ENCODE results near the gene NPR2. TPM values are rescaled to one million over a fixed set of nuclear protein-coding genes. Genes with fewer than 3 reads are reported as not detected.

Gene NPR2
- total RNA-seq, 2 experiments from 2014 or later: 7.5 to 7.8 TPM

DNA sequence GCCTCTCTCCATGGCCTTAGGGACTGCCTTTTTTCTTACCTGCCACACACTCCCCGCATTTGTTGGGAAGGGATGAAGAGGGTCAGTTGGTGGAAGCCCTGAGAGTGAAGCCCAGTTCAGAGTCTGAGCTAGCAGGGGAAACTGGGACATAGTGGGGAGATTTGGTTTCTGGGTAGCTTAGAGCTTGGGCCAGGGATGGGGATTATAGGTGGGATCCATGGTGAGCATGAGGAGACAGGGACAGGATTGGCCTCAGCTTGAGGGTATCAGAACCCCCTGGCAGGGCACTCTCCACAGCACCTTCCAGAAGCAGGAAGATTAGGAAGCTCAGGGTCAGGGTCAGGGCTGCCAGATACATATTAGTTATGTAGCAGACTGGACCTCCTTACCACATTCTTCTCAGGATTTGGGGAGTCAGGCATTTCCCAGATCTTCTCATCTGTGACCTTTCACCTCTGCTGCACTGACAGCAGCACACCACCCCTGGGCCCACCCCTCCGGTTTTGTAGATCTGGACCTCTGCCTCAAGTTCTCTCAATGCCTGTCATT lies 61.0 kb downstream of the NPR2 start:
- POLR2A ChIA-PET: no interaction called here
- Mint-ChIP-seq H3K27ac (no peak overlapping the region), H3K36me3 (ENCODE audit: low read depth) (no peaks in the 10 kb centered on the region), H3K4me3 (no peak overlapping the region), H3K4me1 (ENCODE audit: low read depth) (peaks cover 12% of the 10 kb centered on the region), H3K27me3 (no peaks in the 10 kb centered on the region), H3K9me3 (no peaks in the 10 kb centered on the region)
- TF ChIP-seq, protein P1, sequence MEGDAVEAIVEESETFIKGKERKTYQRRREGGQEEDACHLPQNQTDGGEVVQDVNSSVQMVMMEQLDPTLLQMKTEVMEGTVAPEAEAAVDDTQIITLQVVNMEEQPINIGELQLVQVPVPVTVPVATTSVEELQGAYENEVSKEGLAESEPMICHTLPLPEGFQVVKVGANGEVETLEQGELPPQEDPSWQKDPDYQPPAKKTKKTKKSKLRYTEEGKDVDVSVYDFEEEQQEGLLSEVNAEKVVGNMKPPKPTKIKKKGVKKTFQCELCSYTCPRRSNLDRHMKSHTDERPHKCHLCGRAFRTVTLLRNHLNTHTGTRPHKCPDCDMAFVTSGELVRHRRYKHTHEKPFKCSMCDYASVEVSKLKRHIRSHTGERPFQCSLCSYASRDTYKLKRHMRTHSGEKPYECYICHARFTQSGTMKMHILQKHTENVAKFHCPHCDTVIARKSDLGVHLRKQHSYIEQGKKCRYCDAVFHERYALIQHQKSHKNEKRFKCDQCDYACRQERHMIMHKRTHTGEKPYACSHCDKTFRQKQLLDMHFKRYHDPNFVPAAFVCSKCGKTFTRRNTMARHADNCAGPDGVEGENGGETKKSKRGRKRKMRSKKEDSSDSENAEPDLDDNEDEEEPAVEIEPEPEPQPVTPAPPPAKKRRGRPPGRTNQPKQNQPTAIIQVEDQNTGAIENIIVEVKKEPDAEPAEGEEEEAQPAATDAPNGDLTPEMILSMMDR (IDR thresholded peaks at IDR 0.05): no peak
- CTCF ChIA-PET: interaction anchor here (1.0 to 1.4 kb wide), 3 partner anchors 26 to 116 kb away, joined by 3 to 4 read pairs (median 3); no protein-coding TSS in a partner anchor
- intact Hi-C loops (cut with micrococcal nuclease): no loop called here
- ATAC-seq: no peak
- no peak for DNase-seq

DNA sequence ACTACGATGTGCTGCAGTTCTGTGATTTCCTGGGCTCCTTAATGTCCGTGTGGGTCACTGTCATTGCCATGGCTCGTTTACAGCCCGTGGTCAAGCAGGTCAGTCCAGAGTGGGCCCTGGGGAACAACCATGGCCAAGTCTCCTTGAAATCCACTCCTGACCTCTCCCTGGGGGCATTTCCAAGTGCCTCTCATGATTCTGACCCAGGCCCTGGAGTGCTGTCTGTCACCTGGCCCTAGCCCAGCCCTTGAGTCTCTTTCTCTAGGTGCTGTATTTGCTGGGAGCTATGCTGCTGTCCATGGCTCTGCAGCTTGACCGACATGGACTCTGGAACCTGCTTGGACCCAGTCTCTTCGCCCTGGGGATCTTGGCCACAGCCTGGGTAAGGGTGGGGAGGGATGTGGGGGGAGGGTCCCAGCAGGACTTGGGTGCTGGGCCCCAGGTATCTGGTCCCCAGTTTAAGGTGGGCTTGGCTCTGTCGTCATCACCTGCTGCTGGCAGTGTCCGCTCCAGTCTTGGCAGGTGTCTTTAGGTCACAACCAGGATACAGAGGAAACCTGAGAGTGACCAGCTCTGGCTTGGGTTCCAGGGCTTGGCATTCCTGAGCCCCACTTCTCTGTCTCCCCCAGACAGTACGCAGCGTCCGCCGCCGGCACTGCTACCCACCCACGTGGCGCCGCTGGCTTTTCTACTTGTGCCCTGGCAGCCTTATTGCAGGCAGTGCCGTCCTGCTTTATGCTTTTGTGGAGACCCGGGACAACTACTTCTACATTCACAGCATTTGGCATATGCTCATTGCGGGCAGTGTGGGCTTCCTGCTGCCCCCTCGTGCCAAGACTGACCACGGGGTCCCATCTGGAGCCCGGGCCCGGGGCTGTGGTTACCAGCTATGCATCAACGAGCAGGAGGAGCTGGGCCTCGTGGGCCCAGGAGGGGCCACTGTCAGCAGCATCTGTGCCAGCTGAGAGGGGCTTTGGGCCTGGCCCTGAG lies 61.8 kb downstream of the NPR2 start:
- CTCF ChIA-PET: interaction anchor here (0.9 to 1.0 kb wide), 2 partner anchors 29 to 117 kb away, joined by 3 read pairs; no protein-coding TSS in a partner anchor
- DNase-seq (no peak), ATAC-seq (no peak)
- Mint-ChIP-seq H3K36me3 (ENCODE audit: low read depth) (no peaks in the 10 kb centered on the region), H3K9me3 (no peaks in the 10 kb centered on the region), H3K4me3 (no peak overlapping the region), H3K27ac (no peak overlapping the region), H3K4me1 (ENCODE audit: low read depth) (peaks cover 4% of the 10 kb centered on the region), H3K27me3 (no peaks in the 10 kb centered on the region)
- POLR2A ChIA-PET: no interaction called here
- intact Hi-C loops (cut with micrococcal nuclease): no loop called here
- TF ChIP-seq, protein P1 (IDR thresholded peaks at IDR 0.05): no peak

DNA sequence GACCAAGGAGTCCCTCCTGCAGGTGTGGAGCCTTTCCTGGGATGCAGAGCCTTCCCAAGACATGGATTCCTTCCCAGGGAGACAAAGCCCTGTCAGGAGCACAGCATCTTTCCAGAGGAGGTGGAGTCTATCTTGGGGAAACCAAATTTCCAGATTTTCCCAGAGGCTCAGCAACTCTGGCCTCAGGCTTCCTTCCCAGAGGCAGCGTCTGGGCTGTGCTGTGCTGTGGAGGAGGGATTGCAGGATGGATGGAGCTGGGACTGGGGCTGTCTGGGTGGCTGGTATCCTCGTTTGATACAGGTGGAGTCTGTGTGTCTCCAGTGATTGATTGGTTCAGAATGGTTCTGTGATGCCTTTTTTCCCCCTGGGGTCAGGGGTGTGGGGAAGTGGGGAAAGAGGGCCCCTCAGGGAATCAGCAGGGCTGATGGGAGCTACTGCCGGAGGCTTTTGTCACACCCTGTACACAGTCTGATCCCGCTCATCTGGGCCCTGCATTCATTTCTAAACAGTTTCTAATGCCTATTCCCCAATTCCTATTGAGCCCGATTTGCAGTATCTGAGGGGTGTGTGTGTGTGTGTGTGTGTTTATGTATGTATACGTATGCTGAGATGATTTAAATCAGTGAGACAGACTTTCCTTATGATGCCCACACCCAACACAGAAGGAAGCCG lies 62.8 kb downstream of the NPR2 start:
- ATAC-seq (no peak), DNase-seq (no peak)
- H3K9me3 Mint-ChIP-seq: no peaks in the 10 kb centered on the region
- TF ChIP-seq, protein P1 (IDR thresholded peaks at IDR 0.05): no peak
- ChIA-PET CTCF (interaction anchor here (0.9 kb wide), 1 partner anchor 28 kb away, joined by 3 read pairs; no protein-coding TSS in a partner anchor), POLR2A (no interaction called here)
- no peak overlapping the region for H3K27ac Mint-ChIP-seq
- no peaks in the 10 kb centered on the region for H3K4me1 Mint-ChIP-seq (ENCODE audit: low read depth)
- no peaks in the 10 kb centered on the region for H3K36me3 Mint-ChIP-seq (ENCODE audit: low read depth)
- intact Hi-C loops (cut with micrococcal nuclease): no loop called here
- no peak overlapping the region for H3K4me3 Mint-ChIP-seq
- no peaks in the 10 kb centered on the region for H3K27me3 Mint-ChIP-seq

DNA sequence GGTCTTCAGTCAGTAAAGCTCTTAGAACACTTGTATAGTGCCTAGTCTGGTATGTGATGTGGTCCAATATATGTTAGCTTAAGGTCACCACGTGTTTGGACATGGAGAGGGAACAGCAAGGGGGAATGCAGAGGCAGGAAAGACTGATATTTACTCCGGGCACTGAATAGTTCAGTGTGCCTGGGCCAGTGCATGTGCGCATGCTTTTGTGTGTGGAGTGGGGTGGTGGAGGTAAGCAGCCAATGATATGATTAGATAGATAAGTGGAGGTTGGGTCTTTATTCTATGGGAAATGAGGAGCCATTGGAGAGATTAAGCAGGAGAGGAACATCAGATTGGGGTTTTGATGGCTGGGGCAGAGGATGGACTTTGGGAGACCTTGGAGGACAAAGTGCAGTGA lies 64.8 kb downstream of the NPR2 start:
- Mint-ChIP-seq H3K4me1 (ENCODE audit: low read depth) (no peaks in the 10 kb centered on the region), H3K27me3 (peaks cover under 1% of the 10 kb centered on the region), H3K36me3 (ENCODE audit: low read depth) (no peaks in the 10 kb centered on the region), H3K27ac (no peak overlapping the region), H3K4me3 (no peak overlapping the region), H3K9me3 (no peaks in the 10 kb centered on the region)
- intact Hi-C loops (cut with micrococcal nuclease): no loop called here
- DNase-seq: no peak
- ATAC-seq: no peak
- ChIA-PET CTCF (interaction anchor here (0.8 to 3.7 kb wide), 5 partner anchors 21 to 100 kb away, joined by 3 to 19 read pairs (median 5); no protein-coding TSS in a partner anchor), POLR2A (no interaction called here)
- TF ChIP-seq, protein P1 (IDR thresholded peaks at IDR 0.05): no peak

Data from activated CD8-positive, alpha-beta T cell treated with anti-CD3 and anti-CD28 coated beads for 36 hours (primary cell).